GM23248 (cell line): ENCODE measurements around the gene IRF2BP1. TPM values are rescaled to one million over a fixed set of nuclear protein-coding genes. Genes with fewer than 3 reads are reported as not detected.

Experiments used
- DNase-seq: peaks from one replicate; pipeline ENCODE4 v3.0.0-alpha.2; 2015
- H2AFZ ChIP-seq: fragments of 200-600 bp; sonication (generic); 2 replicates; pipeline ENCODE4 v1.6.1; 2016; ENCODE audit warnings: antibody characterized with exemption
- H3F3A ChIP-seq: fragments of 200-600 bp; sonication (generic); 2 replicates; pipeline ENCODE4 v1.6.1; 2016; ENCODE audit warnings: mild to moderate bottlenecking, antibody characterized with exemption, mixed run types; ENCODE audit not compliant: insufficient read depth
- H3K27ac ChIP-seq: fragments of 200-600 bp; sonication (generic); 2 replicates; pipeline ENCODE4 v1.5.1; 2016; ENCODE audit warnings: mild to moderate bottlenecking
- H3K27me3 ChIP-seq: fragments of 200-600 bp; sonication (generic); replicated peaks from 2 replicates; pipeline ENCODE4 v1.6.1; 2016; ENCODE audit warnings: mild to moderate bottlenecking; ENCODE audit not compliant: insufficient read depth
- H3K36me3 ChIP-seq: fragments of 200-600 bp; sonication (generic); 2 replicates; pipeline ENCODE4 v1.6.1; 2016; ENCODE audit warnings: low read depth, mild to moderate bottlenecking
- H3K4me1 ChIP-seq: fragments of 200-600 bp; sonication (generic); 2 replicates; pipeline ENCODE4 v1.6.1; 2016; ENCODE audit warnings: mild to moderate bottlenecking; ENCODE audit not compliant: insufficient read depth
- H3K4me2 ChIP-seq: fragments of 200-600 bp; sonication (generic); one replicate; pipeline ENCODE4 v1.6.1; 2016; ENCODE audit warnings: mild to moderate bottlenecking; ENCODE audit not compliant: unreplicated experiment
- H3K4me3 ChIP-seq: fragments of 200-600 bp; sonication (generic); 2 replicates; pipeline ENCODE4 v1.5.1; 2016; ENCODE audit warnings: mild to moderate bottlenecking
- H3K79me2 ChIP-seq: fragments of 200-600 bp; sonication (generic); 2 replicates; pipeline ENCODE4 v1.6.1; 2016; ENCODE audit warnings: mild to moderate bottlenecking; ENCODE audit not compliant: insufficient read depth
- H3K9ac ChIP-seq: fragments of 200-600 bp; sonication (generic); 2 replicates; pipeline ENCODE4 v1.6.1; 2016; ENCODE audit warnings: mild to moderate bottlenecking
- H3K9me2 ChIP-seq: fragments of 200-600 bp; sonication (generic); 2 replicates; pipeline ENCODE4 v1.6.1; 2016; ENCODE audit warnings: mixed run types, mild to moderate bottlenecking, moderate library complexity; ENCODE audit not compliant: insufficient read depth
- H3K9me3 ChIP-seq: fragments of 200-600 bp; sonication (generic); one replicate; pipeline ENCODE4 v1.6.1; 2017; ENCODE audit warnings: low read depth
- H4K20me1 ChIP-seq: fragments of 200-600 bp; sonication (generic); 2 replicates; pipeline ENCODE4 v1.6.0; 2016; ENCODE audit not compliant: insufficient read depth
- EZH2 ChIP-seq: fragments of 200-600 bp; sonication (generic); IDR thresholded peaks from 2 replicates; pipeline ENCODE4 v1.6.1; 2018; ENCODE audit warnings: antibody characterized with exemption, mild to moderate bottlenecking; ENCODE audit not compliant: insufficient read depth, poor library complexity, severe bottlenecking
- EZH2phosphoT487 ChIP-seq: fragments of 200-600 bp; sonication (generic); IDR thresholded peaks from 2 replicates; pipeline ENCODE4 v1.6.1; 2018; ENCODE audit warnings: antibody characterized with exemption, moderate library complexity, mild to moderate bottlenecking, low read depth; ENCODE audit not compliant: insufficient read depth
- WGBS, 2 experiments: methylation state at CpG; one replicate each; pipeline ENCODE4 v1.1.6; 2015 to 2017; ENCODE audit warnings: low lambda C conversion rate in 2 of 2, low coverage in 1 of 2; ENCODE audit errors: missing lambda C conversion rate in 2 of 2; 5-methylcytosine and 5-hydroxymethylcytosine counted together
- in situ Hi-C: fragments of 300-500 bp; cut with MboI; formaldehyde crosslinking; loops from 2 replicates; pipeline ENCODE4 v1.15.0; 2020
- polyA plus RNA-seq: library from polyadenylated mRNA; unstranded; fragments of >200 nt; fragmentation: Nextera tagmentation; extraction: Ambion mirVana; gene quantifications from 2 replicates; pipeline ENCODE4 v1.2.1, GENCODE V29; 2016
- total RNA-seq: library from RNA; depleted of rRNA; stranded (reverse); fragments of >200 nt; shearing (Covaris generic); gene quantifications from 2 replicates; pipeline ENCODE4 v1.2.3, GENCODE V29; 2014

IRF2BP1 gene
- total and polyA plus RNA-seq, 2 experiments from 2014 or later = 8.6 to 53.8 TPM

GRCh38 chr19:45901432-45901911, 15.5 kb upstream of the IRF2BP1 start:
- H3K9me3 ChIP-seq = no peaks in the 10 kb centered on the region
- H3K36me3 ChIP-seq = no peaks in the 10 kb centered on the region; the same call in 1 of the 2 replicates
- peak overlapping the region; percentile 89 for H2AFZ ChIP-seq
- peaks cover 7% of the 10 kb centered on the region; the same call in 1 of the 2 replicates for H3K4me1 ChIP-seq
- peak overlapping the region; percentile 87 for H3K4me2 ChIP-seq
- H3K9me2 ChIP-seq = no peaks in the 10 kb centered on the region
- H3K27ac ChIP-seq = no peak overlapping the region
- DNase-seq = peak; percentile 80
- TF ChIP-seq EZH2phosphoT487 (no peak), EZH2 (no peak)
- H3K79me2 ChIP-seq = peaks cover 22% of the 10 kb centered on the region
- H3K27me3 ChIP-seq = no peaks in the 10 kb centered on the region
- peak overlapping the region; percentile 81 for H3K4me3 ChIP-seq
- H3F3A ChIP-seq = peaks cover 6% of the 10 kb centered on the region; the same call in 1 of the 2 replicates
- in situ Hi-C loops = no loop called here
- 4 to 7% methylated on average over 39 to 60 of the region's 69 CpGs for WGBS, 2 experiments
- no peaks in the 10 kb centered on the region for H4K20me1 ChIP-seq
- peak overlapping the region; percentile 81 for H3K9ac ChIP-seq

GRCh38 chr19:45900738-45901431, 14.9 kb upstream of the IRF2BP1 start:
- H3K36me3 ChIP-seq = no peaks in the 10 kb centered on the region; the same call in 1 of the 2 replicates
- no peaks in the 10 kb centered on the region for H4K20me1 ChIP-seq
- 0 out of 2 replicates have a peak, but pooled peaks cover 1% of the 10 kb centered on the region for H3F3A ChIP-seq
- peaks cover 22% of the 10 kb centered on the region for H3K79me2 ChIP-seq
- no peak for DNase-seq
- peak overlapping the region; percentile 89 for H2AFZ ChIP-seq
- peak overlapping the region; percentile 87 for H3K4me2 ChIP-seq
- H3K4me1 ChIP-seq = peaks cover 5% of the 10 kb centered on the region; the same call in 1 of the 2 replicates
- peak overlapping the region; percentile 81 for H3K4me3 ChIP-seq
- peak overlapping the region; percentile 81 for H3K9ac ChIP-seq
- no peaks in the 10 kb centered on the region for H3K9me3 ChIP-seq
- WGBS, 2 experiments = 65 to 78% methylated on average over 9 to 22 of the region's 22 CpGs
- TF ChIP-seq EZH2phosphoT487 = no peak
- no peak for TF ChIP-seq EZH2
- H3K9me2 ChIP-seq = no peaks in the 10 kb centered on the region
- in situ Hi-C loops = no loop called here
- H3K27ac ChIP-seq = no peak overlapping the region
- no peaks in the 10 kb centered on the region for H3K27me3 ChIP-seq

GRCh38 chr19:45899919-45900589, 14.1 kb upstream of the IRF2BP1 start:
- H3K36me3 ChIP-seq = no peaks in the 10 kb centered on the region; the same call in 1 of the 2 replicates
- no peak for DNase-seq
- no peak for TF ChIP-seq EZH2phosphoT487
- TF ChIP-seq EZH2 = no peak
- no peaks in the 10 kb centered on the region for H3K9me3 ChIP-seq
- in situ Hi-C loops = no loop called here
- H3K4me2 ChIP-seq = no peak overlapping the region
- no peak overlapping the region for H3K9ac ChIP-seq
- no peaks in the 10 kb centered on the region for H3K27me3 ChIP-seq
- no peaks in the 10 kb centered on the region for H3K9me2 ChIP-seq
- 98% methylated on average over 3 to 4 of the region's 4 CpGs for WGBS, 2 experiments
- H3F3A ChIP-seq = no peaks in the 10 kb centered on the region
- H3K27ac ChIP-seq = no peak overlapping the region
- H2AFZ ChIP-seq = no peak overlapping the region
- H4K20me1 ChIP-seq = no peaks in the 10 kb centered on the region
- peaks cover 22% of the 10 kb centered on the region for H3K79me2 ChIP-seq
- peaks cover 5% of the 10 kb centered on the region; the same call in 1 of the 2 replicates for H3K4me1 ChIP-seq
- H3K4me3 ChIP-seq = no peak overlapping the region

GRCh38 chr19:45899253-45899652, 13.3 kb upstream of the IRF2BP1 start:
- Histone ChIP-seq H4K20me1 (no peaks in the 10 kb centered on the region), H3K36me3 (no peaks in the 10 kb centered on the region; the same call in 1 of the 2 replicates), H3K4me2 (no peak overlapping the region), H3K4me3 (no peak overlapping the region), H3K79me2 (peaks cover 22% of the 10 kb centered on the region), H3K27ac (no peak overlapping the region), H3K27me3 (no peaks in the 10 kb centered on the region), H3K9me2 (no peaks in the 10 kb centered on the region), H2AFZ (no peak overlapping the region), H3K9me3 (no peaks in the 10 kb centered on the region), H3F3A (no peaks in the 10 kb centered on the region), H3K4me1 (peaks cover 5% of the 10 kb centered on the region; the same call in 1 of the 2 replicates), H3K9ac (no peak overlapping the region)
- DNase-seq = no peak
- in situ Hi-C loops = no loop called here
- no peak for TF ChIP-seq EZH2
- no peak for TF ChIP-seq EZH2phosphoT487
- 86 to 87% methylated on average over 7 of the region's 7 CpGs for WGBS, 2 experiments
